Measurements from ENCODE around the gene GRAMD2A. TPM values are rescaled to one million over a fixed set of nuclear protein-coding genes. Genes with fewer than 3 reads are reported as not detected.

Gene GRAMD2A
- total and polyA plus RNA-seq, 2 donors (not counting 3 experiments of a cell fraction or from before 2014, with no cell fraction given): 0.08 to 0.29 TPM

- ChIA-PET POLR2A (interaction anchor here (0.5 to 1.5 kb wide), 3 partner anchors 10 to 45 kb away, joined by 3 to 5 read pairs (median 4); no protein-coding TSS in a partner anchor), CTCF (interaction anchor here (0.5 to 4.9 kb wide), 20 partner anchors 11 to 474 kb away, joined by 3 to 47 read pairs (median 4); partner anchors contain the start of genes ARIH1, GRAMD2A, MYO9A and SENP8)
- Histone ChIP-seq H3K9me3 (replicated peaks; ENCODE audit: control insufficient read depth, insufficient read depth, low read length) (no peaks in the 10 kb centered on the region), H3K36me3 (ENCODE audit: control insufficient read depth in 2 of 2, extremely low read depth in 1 of 2, insufficient read depth in 2 of 2, low read length in 2 of 2) (peaks cover 3 to 4% of the 10 kb centered on the region in 2 experiments), H3K9me1 (replicated peaks; ENCODE audit: control insufficient read depth, extremely low read depth, insufficient read depth, low read length) (no peaks in the 10 kb centered on the region), H3K4me1 (ENCODE audit: control insufficient read depth, extremely low read depth, insufficient read depth, low read length) (peaks cover 57% of the 10 kb centered on the region), H3K79me2 (ENCODE audit: control insufficient read depth, insufficient read depth, low read length) (peaks cover 75% of the 10 kb centered on the region), H3K9ac (replicated peaks; ENCODE audit: extremely low read depth, insufficient read depth, low read length) (peak overlapping the region; percentile 18), H3K27me3 (ENCODE audit: control insufficient read depth in 2 of 2, insufficient read depth in 2 of 2, low read length in 2 of 2) (no peaks in the 10 kb centered on the region), H3K4me3 (replicated peaks in 1 of 3; ENCODE audit: insufficient read depth in 1 of 3, low read depth in 1 of 3, low read length in 3 of 3) (peak overlapping the region in 1 of 3 experiments; percentile 14), H3K4me2 (ENCODE audit: insufficient read depth, low read length) (peak overlapping the region; percentile 67), H2AFZ (ENCODE audit: low read depth, low read length) (no peak overlapping the region), H3K27ac (ENCODE audit: insufficient read depth, low read depth, low read length) (peak overlapping the region; percentile 84), H4K20me1 (replicated peaks; ENCODE audit: control insufficient read depth, extremely low read depth, insufficient read depth, low read length) (no peaks in the 10 kb centered on the region)
- dilution Hi-C loops (cut with MboI; ENCODE audit: extremely low pct_ligation_motif_present, low sequenced_read_pairs): no loop called here
- no TSS peak for BruUV-seq (replicated peaks)
- FAIRE-seq (peak; percentile 96), DNase-seq (ENCODE audit: low read depth, low spot score) (peak; percentile 91)
- TF ChIP-seq POLR2A (IDR thresholded peaks at IDR 0.05; ENCODE audit: low read depth, low read length) (peak; percentile 10), MAX (IDR thresholded peaks at IDR 0.05; ENCODE audit: insufficient read depth, insufficient read length) (no peak), EZH2 (IDR thresholded peaks at IDR 0.05; ENCODE audit: borderline replicate concordance, low read depth, low read length, severe bottlenecking) (no peak), POLR2AphosphoS5 (IDR thresholded peaks at IDR 0.05; ENCODE audit: insufficient read depth, low read depth, low read length) (peak; percentile 55), CTCF (IDR thresholded peaks at IDR 0.05; ENCODE audit: extremely low read depth in 1 of 2, insufficient read depth in 1 of 2, low read depth in 1 of 2, low read length in 2 of 2) (no peak), GATA2 (IDR thresholded peaks at IDR 0.05; ENCODE audit: insufficient read depth, insufficient read length, low read depth, low read length) (peak; percentile 40), MYC (IDR thresholded peaks at IDR 0.05; ENCODE audit: low read depth, low read length) (peak; percentile 38), FOS (IDR thresholded peaks at IDR 0.05; ENCODE audit: borderline replicate concordance, insufficient read depth, low read length) (peak; percentile 90), JUN (IDR thresholded peaks at IDR 0.05; ENCODE audit: borderline replicate concordance, insufficient read depth, insufficient read length, low read depth) (peak; percentile 90)
- intact Hi-C loops (cut with micrococcal nuclease): loop anchor here (1.0 kb wide), 1 partner anchor 10 kb away; no protein-coding TSS in a partner anchor
Measured at GRCh38 chr15:72227192-72227586, 29.6 kb upstream of the GRAMD2A start.

Data from endothelial cell of umbilical vein (primary cell).